Dendritic cell treated with granulocyte-macrophage colony-stimulating factor and Interleukin-4, amounts not matched to agents 40 ng/mL and 50 ng/mL, for 4 days (primary cell): ENCODE measurements around the gene GFPT2.

ENCODE experiments used
- H3K27ac Mint-ChIP-seq: one replicate; pipeline ENCODE4 v1.8.0; 2022; ENCODE audit warnings: mild to moderate bottlenecking, mixed read lengths
- H3K27me3 Mint-ChIP-seq: one replicate; pipeline ENCODE4 v1.8.0; 2022; ENCODE audit warnings: mild to moderate bottlenecking, mixed read lengths
- H3K36me3 Mint-ChIP-seq: one replicate; pipeline ENCODE4 v1.8.0; 2022; ENCODE audit warnings: low read depth, mixed read lengths
- H3K4me1 Mint-ChIP-seq: one replicate; pipeline ENCODE4 v1.8.0; 2022; ENCODE audit warnings: low read depth, mixed read lengths
- H3K4me3 Mint-ChIP-seq: one replicate; pipeline ENCODE4 v1.8.0; 2022; ENCODE audit warnings: mild to moderate bottlenecking, moderate library complexity, mixed read lengths
- H3K9me3 Mint-ChIP-seq: one replicate; pipeline ENCODE4 v1.8.0; 2022; ENCODE audit warnings: mixed read lengths
- intact Hi-C: fragments of 100-400 bp; cut with micrococcal nuclease; formaldehyde crosslinking; loops from one replicate; pipeline ENCODE4 v1.15.0; 2022

GFPT2 gene

GRCh38 chr5:180336234-180337020, 16.7 kb downstream of the GFPT2 start:
- no peaks in the 10 kb centered on the region for H3K9me3 Mint-ChIP-seq
- H3K4me1 Mint-ChIP-seq: no peaks in the 10 kb centered on the region
- no peak overlapping the region for H3K4me3 Mint-ChIP-seq
- H3K36me3 Mint-ChIP-seq: no peaks in the 10 kb centered on the region
- H3K27ac Mint-ChIP-seq: no peak overlapping the region
- intact Hi-C loops: no loop called here
- peaks cover 22% of the 10 kb centered on the region for H3K27me3 Mint-ChIP-seq

GRCh38 chr5:180335614-180336233, 17.4 kb downstream of the GFPT2 start:
- Mint-ChIP-seq H3K27me3 (peaks cover 29% of the 10 kb centered on the region), H3K36me3 (no peaks in the 10 kb centered on the region), H3K4me1 (no peaks in the 10 kb centered on the region)

DNA sequence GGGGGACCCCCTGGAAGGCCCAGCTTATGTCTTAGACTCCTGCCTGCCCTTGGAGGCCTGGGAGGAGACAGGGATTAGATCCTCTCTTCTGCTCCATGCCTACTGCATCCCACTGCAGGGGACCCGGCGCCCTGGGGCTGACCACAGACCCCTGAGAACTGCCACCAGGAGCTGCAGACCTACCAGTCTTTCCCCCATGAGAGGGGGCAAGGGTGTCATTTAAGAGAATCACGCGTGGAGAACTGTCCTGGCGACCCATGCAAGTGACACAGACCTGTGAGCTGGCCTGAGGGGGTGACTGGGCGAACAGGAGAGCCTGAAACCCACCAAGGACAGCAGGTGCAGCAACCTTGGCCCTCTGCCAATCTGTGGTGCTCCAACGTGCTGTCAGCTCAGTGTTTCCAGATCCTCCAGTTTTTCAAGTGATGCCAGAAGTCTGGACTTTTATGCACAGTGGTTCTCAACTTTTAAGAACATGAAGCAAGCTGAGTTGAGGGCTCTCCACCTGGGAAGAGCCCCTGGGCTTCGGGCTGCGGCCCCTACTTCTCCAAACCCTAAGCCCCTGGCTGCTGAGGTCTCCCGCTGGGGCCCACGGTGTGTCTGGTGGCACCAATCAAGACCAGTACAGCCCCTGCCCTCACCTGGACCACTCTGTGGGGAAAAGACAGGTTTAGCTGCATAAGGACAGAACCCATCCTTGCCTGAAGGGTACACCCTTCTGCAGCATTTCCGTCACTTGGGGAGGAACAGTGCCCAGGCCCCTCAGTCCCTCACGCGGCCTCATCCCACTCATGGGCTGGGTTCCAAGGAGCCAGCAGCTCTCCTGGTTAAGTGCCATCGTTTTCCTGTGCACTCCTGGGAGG, 18.2 kb downstream of the GFPT2 start:
- peaks cover 35% of the 10 kb centered on the region for H3K27me3 Mint-ChIP-seq

More at GRCh38 chr5:180335614-180336233, 17.4 kb downstream of the GFPT2 start:
- no peak overlapping the region for H3K27ac Mint-ChIP-seq
- H3K9me3 Mint-ChIP-seq: no peaks in the 10 kb centered on the region
- no peak overlapping the region for H3K4me3 Mint-ChIP-seq
- intact Hi-C loops: no loop called here

DNA sequence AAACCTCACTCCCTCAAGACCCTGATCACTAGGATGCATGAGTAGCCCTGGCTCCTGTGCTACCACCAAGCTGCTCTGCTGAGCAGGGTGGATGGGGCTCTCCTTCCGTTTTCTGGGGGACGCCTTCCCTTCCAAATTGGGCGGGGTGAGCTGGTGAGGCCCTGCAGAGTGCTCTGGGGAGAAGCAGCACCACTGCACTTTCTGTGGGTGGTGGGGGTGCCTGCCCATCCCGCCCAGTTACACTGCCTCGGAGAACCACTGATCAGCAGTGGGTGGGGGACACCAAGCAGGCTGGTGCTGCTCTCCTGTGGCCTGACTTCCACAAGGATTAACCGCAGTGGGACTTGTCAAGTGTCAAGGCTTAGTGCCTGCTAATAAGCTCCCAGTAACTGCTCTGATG, 19.0 kb downstream of the GFPT2 start:
- H3K4me1 Mint-ChIP-seq: no peaks in the 10 kb centered on the region
- H3K4me3 Mint-ChIP-seq: no peak overlapping the region
- intact Hi-C loops: no loop called here
- no peaks in the 10 kb centered on the region for H3K36me3 Mint-ChIP-seq
- H3K27ac Mint-ChIP-seq: no peak overlapping the region
- H3K9me3 Mint-ChIP-seq: no peaks in the 10 kb centered on the region
- H3K27me3 Mint-ChIP-seq: peaks cover 35% of the 10 kb centered on the region

More for the DNA sequence above, 18.2 kb downstream of the GFPT2 start:
- Mint-ChIP-seq H3K4me3 (no peak overlapping the region), H3K36me3 (no peaks in the 10 kb centered on the region), H3K4me1 (no peaks in the 10 kb centered on the region), H3K27ac (no peak overlapping the region), H3K9me3 (no peaks in the 10 kb centered on the region)
- intact Hi-C loops: no loop called here

- Mint-ChIP-seq H3K27ac (no peak overlapping the region), H3K9me3 (no peaks in the 10 kb centered on the region), H3K36me3 (no peaks in the 10 kb centered on the region), H3K4me1 (no peaks in the 10 kb centered on the region), H3K4me3 (no peak overlapping the region), H3K27me3 (peaks cover 35% of the 10 kb centered on the region)
- intact Hi-C loops: no loop called here
Measured at GRCh38 chr5:180333661-180334060, 19.5 kb downstream of the GFPT2 start.

DNA sequence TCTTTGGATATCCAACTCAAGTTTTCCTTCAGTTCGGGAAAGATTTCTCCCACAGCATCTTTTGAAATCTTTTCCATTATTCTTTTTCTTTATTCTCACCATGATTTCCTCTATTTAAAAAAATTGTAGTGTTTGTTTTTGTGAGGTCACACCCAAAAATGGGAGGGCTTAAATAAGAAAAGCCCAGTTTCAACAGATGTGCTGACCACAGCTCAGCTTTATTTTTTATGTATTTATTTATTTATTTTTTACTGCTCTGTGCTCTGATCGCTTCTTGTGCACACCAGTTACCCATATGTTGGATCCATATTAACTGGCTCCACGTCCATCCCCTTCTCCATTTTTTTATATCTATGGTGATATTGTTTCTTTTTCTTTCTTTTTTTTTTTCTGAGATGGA, 20.3 kb downstream of the GFPT2 start:
- H3K27me3 Mint-ChIP-seq: peaks cover 35% of the 10 kb centered on the region
- no peaks in the 10 kb centered on the region for H3K4me1 Mint-ChIP-seq
- intact Hi-C loops: no loop called here
- H3K36me3 Mint-ChIP-seq: no peaks in the 10 kb centered on the region
- H3K9me3 Mint-ChIP-seq: no peaks in the 10 kb centered on the region
- H3K27ac Mint-ChIP-seq: no peak overlapping the region
- H3K4me3 Mint-ChIP-seq: no peak overlapping the region

DNA sequence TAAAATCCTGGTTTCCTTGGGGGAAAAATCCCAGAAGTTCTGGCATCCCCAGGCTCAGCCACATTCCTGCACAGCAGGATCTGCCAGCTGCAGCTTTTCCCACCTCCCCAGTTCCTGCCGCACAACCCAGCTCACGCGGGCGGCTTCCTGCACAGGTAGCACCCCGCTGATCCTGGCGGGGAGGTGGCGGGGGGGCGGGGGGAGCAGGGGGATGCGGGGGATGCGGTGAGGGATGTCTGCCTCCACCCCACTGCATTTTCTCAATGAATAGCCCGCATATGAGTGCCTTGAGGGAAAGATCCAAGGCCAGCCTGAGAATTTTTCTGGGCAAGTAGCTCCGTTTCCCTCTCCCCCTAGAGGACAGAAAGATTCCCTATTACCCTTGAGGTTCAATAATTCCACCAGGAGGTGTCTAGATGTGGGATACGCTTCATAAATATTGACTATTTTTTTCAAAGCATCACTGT, 21.1 kb downstream of the GFPT2 start:
- H3K36me3 Mint-ChIP-seq: no peaks in the 10 kb centered on the region
- no peak overlapping the region for H3K4me3 Mint-ChIP-seq
- intact Hi-C loops: no loop called here
- no peak overlapping the region for H3K27ac Mint-ChIP-seq
- no peaks in the 10 kb centered on the region for H3K4me1 Mint-ChIP-seq
- no peaks in the 10 kb centered on the region for H3K9me3 Mint-ChIP-seq
- peaks cover 38% of the 10 kb centered on the region for H3K27me3 Mint-ChIP-seq

DNA sequence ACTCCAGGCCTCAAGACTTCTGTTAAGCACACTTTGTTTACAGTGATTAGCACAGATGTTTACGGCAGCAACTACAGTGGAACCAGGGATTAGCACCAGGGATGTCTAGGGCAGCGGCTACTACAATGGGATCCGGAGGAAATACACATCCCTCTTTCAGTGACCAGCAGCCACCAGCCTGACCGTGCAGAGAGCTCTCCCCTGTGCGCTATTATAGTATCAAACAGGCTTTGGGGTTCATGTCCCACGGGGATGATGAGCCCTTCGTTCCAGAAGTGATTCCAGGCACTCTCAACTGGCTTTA, 21.5 kb downstream of the GFPT2 start:
- H3K27ac Mint-ChIP-seq: no peak overlapping the region
- no peaks in the 10 kb centered on the region for H3K9me3 Mint-ChIP-seq
- H3K4me3 Mint-ChIP-seq: no peak overlapping the region
- peaks cover 38% of the 10 kb centered on the region for H3K27me3 Mint-ChIP-seq
- H3K4me1 Mint-ChIP-seq: no peaks in the 10 kb centered on the region
- H3K36me3 Mint-ChIP-seq: no peaks in the 10 kb centered on the region
- intact Hi-C loops: no loop called here

DNA sequence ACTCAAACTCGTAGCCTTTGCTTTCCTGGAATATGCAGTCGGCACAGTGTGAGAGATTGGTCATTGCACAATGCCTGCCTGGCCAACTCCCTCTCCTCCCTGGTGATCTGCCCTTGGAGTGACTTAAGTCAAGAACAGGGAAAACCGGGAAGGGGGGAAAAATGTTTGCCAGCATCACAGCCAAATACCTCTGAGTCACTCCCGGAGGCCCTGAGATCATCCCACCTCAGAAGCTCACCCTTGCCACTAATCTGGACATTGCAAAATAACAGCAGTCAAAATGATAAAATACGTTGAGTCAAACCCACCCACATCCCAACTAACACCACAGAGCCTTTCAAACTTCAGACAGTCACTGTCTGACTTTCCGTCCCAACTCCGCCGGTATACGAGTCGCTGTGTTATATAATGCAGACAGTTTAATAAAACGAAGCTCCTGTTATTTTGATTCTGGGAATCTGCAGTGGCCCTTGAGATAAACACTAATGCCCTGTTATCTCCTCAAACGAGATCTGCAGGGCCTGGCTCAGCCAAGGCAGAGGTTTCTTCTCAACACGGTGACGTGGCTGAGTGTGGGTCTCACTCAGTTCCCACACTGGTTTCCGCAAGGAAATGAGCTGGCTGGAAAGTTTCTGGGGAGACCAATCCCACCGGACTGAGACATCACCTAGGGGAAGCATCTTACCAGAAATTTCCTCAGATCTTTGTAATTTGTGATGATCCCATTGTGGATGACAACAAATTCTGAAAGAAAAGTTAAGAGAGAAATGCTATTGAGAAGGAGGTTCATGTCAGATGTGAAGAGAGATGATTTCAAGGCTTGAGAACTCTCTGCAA, 22.1 kb downstream of the GFPT2 start:
- H3K4me1 Mint-ChIP-seq: no peaks in the 10 kb centered on the region
- intact Hi-C loops: no loop called here
- no peaks in the 10 kb centered on the region for H3K36me3 Mint-ChIP-seq
- no peak overlapping the region for H3K4me3 Mint-ChIP-seq
- peaks cover 38% of the 10 kb centered on the region for H3K27me3 Mint-ChIP-seq
- no peak overlapping the region for H3K27ac Mint-ChIP-seq
- no peaks in the 10 kb centered on the region for H3K9me3 Mint-ChIP-seq

DNA sequence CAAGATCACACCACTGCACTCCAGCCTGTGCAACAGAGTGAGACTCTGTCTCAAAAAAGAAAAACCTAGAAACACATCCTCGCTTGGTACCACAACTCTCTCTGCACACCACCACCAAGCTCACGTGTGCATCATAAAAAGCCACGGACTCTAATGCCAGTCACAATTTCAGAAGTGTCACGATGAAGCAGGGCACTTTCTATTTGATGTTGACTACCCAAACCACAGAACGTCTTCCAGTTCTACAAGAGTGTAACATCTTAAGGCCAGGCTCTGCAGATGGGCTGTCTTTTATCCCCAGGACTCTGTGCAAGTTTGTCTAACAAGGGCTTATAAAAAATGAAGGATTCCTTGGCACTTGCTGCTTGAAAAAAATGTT, 22.9 kb downstream of the GFPT2 start:
- H3K9me3 Mint-ChIP-seq: no peaks in the 10 kb centered on the region
- no peaks in the 10 kb centered on the region for H3K36me3 Mint-ChIP-seq
- H3K4me3 Mint-ChIP-seq: no peak overlapping the region
- no peaks in the 10 kb centered on the region for H3K4me1 Mint-ChIP-seq
- H3K27ac Mint-ChIP-seq: no peak overlapping the region
- H3K27me3 Mint-ChIP-seq: peaks cover 38% of the 10 kb centered on the region
- intact Hi-C loops: no loop called here

GRCh38 chr5:180329606-180330269, 23.4 kb downstream of the GFPT2 start:
- H3K9me3 Mint-ChIP-seq: no peaks in the 10 kb centered on the region
- H3K27ac Mint-ChIP-seq: no peak overlapping the region
- H3K4me3 Mint-ChIP-seq: no peak overlapping the region
- peaks cover 41% of the 10 kb centered on the region for H3K27me3 Mint-ChIP-seq
- H3K4me1 Mint-ChIP-seq: no peaks in the 10 kb centered on the region
- intact Hi-C loops: loop anchor here (10.0 kb wide), 1 partner anchor 125 kb away; the partner anchor contains the start of gene RASGEF1C
- no peaks in the 10 kb centered on the region for H3K36me3 Mint-ChIP-seq

- Mint-ChIP-seq H3K4me1 (no peaks in the 10 kb centered on the region), H3K27ac (no peak overlapping the region), H3K9me3 (no peaks in the 10 kb centered on the region), H3K27me3 (peaks cover 41% of the 10 kb centered on the region), H3K4me3 (no peak overlapping the region), H3K36me3 (no peaks in the 10 kb centered on the region)
- intact Hi-C loops: loop anchor here (10.0 kb wide), 1 partner anchor 124 kb away; the partner anchor contains the start of gene RASGEF1C
Measured at GRCh38 chr5:180329138-180329435, 24.0 kb downstream of the GFPT2 start.
